GM12878 (cell line): ENCODE data around the gene TMEM91. TPM values are rescaled to one million over a fixed set of nuclear protein-coding genes. Genes with fewer than 3 reads are reported as not detected.

Experiments
- ATAC-seq: fragments of 200-7000 bp; cut with Tn5 transposase; 3 replicates; pipeline ENCODE4 v1.9.1; 2020; ENCODE audit warnings: mild to moderate bottlenecking, moderate library complexity
- BruUV-seq: library from RNA; stranded (reverse); fragments of 400-500 nt; replicated peaks from 2 replicates; lab custom pipeline; 2021; lab: Mats Ljungman, UMichigan
- CTCF ChIA-PET: fragments of 300-600 bp; sonication (Branson Sonifier 250); formaldehyde crosslinking; extraction: SDS; loops from one replicate; lab custom pipeline; 2021; ENCODE audit warnings: inconsistent platforms; lab: Yijun Ruan, JAX
- POLR2A ChIA-PET: fragments of 350-600 bp; formaldehyde crosslinking; extraction: SDS; loops from one replicate; lab custom pipeline; 2021; ENCODE audit warnings: inconsistent platforms; lab: Charles Lee
- RAD21 ChIA-PET: fragments of 300-600 bp; sonication (Branson Sonifier 250); formaldehyde crosslinking; loops from one replicate; lab custom pipeline; 2023; ENCODE audit warnings: antibody characterized with exemption; ENCODE audit not compliant: unreplicated experiment; lab: Charles Lee
- SMC1A ChIA-PET: fragments of 300-600 bp; sonication (Branson Sonifier 250); formaldehyde crosslinking; loops from one replicate; lab custom pipeline; 2023; ENCODE audit not compliant: unreplicated experiment, uncharacterized antibody; lab: Charles Lee
- DNase-seq: peaks from one replicate; pipeline ENCODE4 v3.0.0-alpha.2; 2011; ENCODE audit warnings: low read depth, low spot score
- FAIRE-seq: peaks from 3 replicates; lab custom pipeline; 2011; peaks lifted over from hg19 to GRCh38; lab: Jason Lieb, UNC
- H2AFZ ChIP-seq: 2 replicates; pipeline ENCODE4 v1.6.0; 2011; ENCODE audit warnings: low read depth, low read length, control low read depth; ENCODE audit not compliant: control insufficient read depth
- H3K27ac ChIP-seq: 2 replicates; pipeline ENCODE4 v1.5.1; 2011; ENCODE audit warnings: control low read depth; ENCODE audit not compliant: control insufficient read depth, insufficient read depth
- H3K27me3 ChIP-seq, 2 experiments: replicated peaks in 1 of 2; 2 replicates each; pipeline versions ENCODE4 v1.6.0 to v1.6.1; 2011; ENCODE audit warnings: low read length in 1 of 2; ENCODE audit not compliant: control insufficient read depth in 2 of 2, insufficient read depth in 2 of 2
- H3K36me3 ChIP-seq, 2 experiments: 2 replicates each; pipeline ENCODE4 v1.5.1; 2011; ENCODE audit warnings: low read length in 1 of 2; ENCODE audit not compliant: control insufficient read depth in 2 of 2, insufficient read depth in 2 of 2
- H3K4me1 ChIP-seq: 2 replicates; pipeline ENCODE4 v1.6.1; 2011; ENCODE audit warnings: mild to moderate bottlenecking, low read length, moderate library complexity, mixed read lengths; ENCODE audit not compliant: control insufficient read depth, insufficient read depth
- H3K4me2 ChIP-seq: 2 replicates; pipeline ENCODE4 v1.6.0; 2011; ENCODE audit warnings: control low read depth; ENCODE audit not compliant: control insufficient read depth, insufficient read depth
- H3K4me3 ChIP-seq: fragments of 200-600 bp; sonication (generic); 2 replicates; pipeline ENCODE4 v1.5.1; 2016
- H3K79me2 ChIP-seq: 2 replicates; pipeline ENCODE4 v1.6.0; 2011; ENCODE audit warnings: low read length; ENCODE audit not compliant: control insufficient read depth, insufficient read depth
- H3K9ac ChIP-seq: 2 replicates; pipeline ENCODE4 v1.8.0; 2011; ENCODE audit warnings: low read length, control low read depth, mixed read lengths; ENCODE audit not compliant: control insufficient read depth, insufficient read depth
- H3K9me3 ChIP-seq: replicated peaks from 3 replicates; pipeline ENCODE4 v1.5.1; 2011; ENCODE audit warnings: mild to moderate bottlenecking, low read length; ENCODE audit not compliant: control insufficient read depth, insufficient read depth
- H4K20me1 ChIP-seq: 2 replicates; pipeline ENCODE4 v1.6.0; 2011; ENCODE audit not compliant: control insufficient read depth, insufficient read depth
- BCL11A ChIP-seq: IDR thresholded peaks from 2 replicates; pipeline ENCODE4 v1.6.1; 2011; ENCODE audit warnings: low read depth, low read length
- EED ChIP-seq: sonication (generic); IDR thresholded peaks from 2 replicates; pipeline ENCODE4 v1.6.1; 2016; ENCODE audit warnings: antibody characterized with exemption, low read depth
- MEF2A ChIP-seq: IDR thresholded peaks from 2 replicates; pipeline ENCODE4 v1.6.1; 2011; ENCODE audit warnings: low read depth, mild to moderate bottlenecking, low read length, moderate library complexity; ENCODE audit not compliant: insufficient read depth
- PML ChIP-seq: IDR thresholded peaks from 2 replicates; pipeline ENCODE4 v1.6.1; 2012; ENCODE audit warnings: low read length, inconsistent platforms
- SREBF2 ChIP-seq: IDR thresholded peaks from 2 replicates; pipeline ENCODE4 v1.6.1; 2012; ENCODE audit warnings: mild to moderate bottlenecking, low read length
- TCF12 ChIP-seq: IDR thresholded peaks from 2 replicates; pipeline ENCODE4 v1.6.1; 2011; ENCODE audit warnings: low read depth, mild to moderate bottlenecking, low read length
- TCF7 ChIP-seq: IDR thresholded peaks from 2 replicates; pipeline ENCODE4 v1.6.1; 2014; ENCODE audit warnings: antibody characterized with exemption, borderline replicate concordance
- YBX1 ChIP-seq: fragments of 450-650 bp; IDR thresholded peaks from 2 replicates; pipeline ENCODE4 v1.6.1; 2016; ENCODE audit warnings: antibody characterized with exemption
- YY1 ChIP-seq: IDR thresholded peaks from 2 replicates; pipeline ENCODE4 v1.6.1; 2011; ENCODE audit warnings: low read depth, mild to moderate bottlenecking, low read length
- ZZZ3 ChIP-seq: IDR thresholded peaks from 2 replicates; pipeline ENCODE4 v1.6.1; 2011; ENCODE audit warnings: low read depth; ENCODE audit not compliant: control insufficient read depth, insufficient read length
- WGBS: methylation state at CpG from one replicate; pipeline ENCODE4 v1.1.6; 2016; ENCODE audit warnings: low lambda C conversion rate; ENCODE audit not compliant: insufficient replicate concordance, insufficient coverage; ENCODE audit errors: missing lambda C conversion rate; 5-methylcytosine and 5-hydroxymethylcytosine counted together
- in situ Hi-C: fragments of 300-500 bp; cut with MboI; formaldehyde crosslinking; loops from 9 replicates; pipeline ENCODE4 v1.14.3; 2018; ENCODE audit warnings: mixed read lengths
- intact Hi-C: fragments of 100-400 bp; cut with micrococcal nuclease; formaldehyde crosslinking; loops from one replicate; pipeline ENCODE4 v1.14.2; 2022; ENCODE audit not compliant: unreplicated experiment
- polyA plus RNA-seq, 11 experiments: library from polyadenylated mRNA; depleted of rRNA in 4 of 11; unstranded in 6 of 11; stranded (reverse) in 5 of 11; fragments of >200 nt; fragmentation: Nextera tagmentation in 4 of 11; fragmentation: Illumina TruSeq in 1 of 11; extraction: Ambion mirVana in 4 of 11; extraction: Trizol in 1 of 11; gene quantifications; 1 replicate in 1 of 11; 2 replicates in 10 of 11; pipeline versions ENCODE4 v1.2.1 to v1.2.3, GENCODE V29; 2011 to 2016; ENCODE audit warnings: inconsistent platforms in 2 of 11, missing spikeins in 2 of 11, low read depth in 1 of 11
- total RNA-seq, 4 experiments: library from RNA; depleted of rRNA in 3 of 4; stranded (reverse); fragments of >200 nt in 3 of 4; fragmentation: Illumina TruSeq in 1 of 4; extraction: Trizol in 1 of 4; gene quantifications; 2 replicates each; pipeline versions ENCODE4 v1.2.1 to v1.2.3, GENCODE V29; 2013 to 2021
- TF ChIP-seq, protein P1 (sequence below): fragments of 150-350 bp; IDR thresholded peaks from 2 replicates; pipeline ENCODE4 v1.6.1; 2014; ENCODE audit warnings: mild to moderate bottlenecking, low read depth, low read length

Gene TMEM91
- total and polyA plus RNA-seq, 10 of the 15 experiments (the other 5 are each of a cell fraction or from before 2014, with no cell fraction given) = 1.5 to 5.5 (median 2.7) TPM

DNA sequence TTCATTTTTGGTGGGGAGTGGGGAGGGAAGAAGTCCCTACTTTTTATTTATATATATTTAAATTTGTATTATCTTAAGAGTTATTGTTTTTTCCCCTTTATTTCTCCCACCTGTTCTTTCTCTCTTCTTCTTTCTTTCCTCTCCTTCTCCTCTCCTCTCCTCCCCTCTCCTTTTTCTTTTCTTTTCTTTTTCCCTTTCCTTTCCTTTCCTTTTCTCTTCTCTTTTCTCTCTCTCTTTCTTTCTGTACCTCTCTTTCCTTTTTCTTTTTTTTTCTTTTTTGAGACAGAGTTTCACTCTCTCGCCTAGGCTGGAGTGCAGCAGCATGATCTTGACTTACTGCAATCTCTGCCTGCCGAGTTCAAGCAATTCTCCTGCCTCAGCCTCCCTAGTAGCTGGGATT, 23.2 kb downstream of the TMEM91 start:
- no TSS peak for BruUV-seq

GRCh38 chr19:41401483-41401882, 25.1 kb downstream of the TMEM91 start:
- intact Hi-C loops (no loop called here), in situ Hi-C loops (no loop called here)
- H3K4me1 ChIP-seq = no peaks in the 10 kb centered on the region
- H3K4me3 ChIP-seq = no peak overlapping the region
- H3K27me3 ChIP-seq = no peaks in the 10 kb centered on the region
- DNase-seq (no peak), ATAC-seq (no peak), FAIRE-seq (no peak)
- ChIA-PET RAD21 (no interaction called here), CTCF (interaction anchor here (1.0 kb wide), 1 partner anchor 47 kb away, joined by 3 read pairs; no protein-coding TSS in a partner anchor), POLR2A (interaction anchor here (0.6 kb wide), 1 partner anchor 50 kb away, joined by 3 read pairs; no protein-coding TSS in a partner anchor), SMC1A (no interaction called here)
- no peaks in the 10 kb centered on the region for H3K9me3 ChIP-seq
- 74% methylated on average over 4 of the region's 4 CpGs for WGBS
- H4K20me1 ChIP-seq = no peaks in the 10 kb centered on the region
- peaks cover 30% of the 10 kb centered on the region for H3K79me2 ChIP-seq
- H3K9ac ChIP-seq = no peak overlapping the region
- H3K36me3 ChIP-seq = no peaks in the 10 kb centered on the region; a peak in 1 of 4 replicates
- H3K27ac ChIP-seq = no peak overlapping the region
- BruUV-seq = no TSS peak
- TF ChIP-seq TCF7 (no peak), BCL11A (no peak), SREBF2 (no peak)
- no peak overlapping the region for H3K4me2 ChIP-seq
- no peak overlapping the region for H2AFZ ChIP-seq

More for the DNA sequence above, 23.2 kb downstream of the TMEM91 start:
- DNase-seq = no peak
- H3K79me2 ChIP-seq = peaks cover 44% of the 10 kb centered on the region
- no peak overlapping the region for H2AFZ ChIP-seq
- H4K20me1 ChIP-seq = no peaks in the 10 kb centered on the region
- TF ChIP-seq ZZZ3 (no peak), YBX1 (no peak), YY1 (no peak), MEF2A (no peak), TCF12 (no peak), PML (no peak), EED (no peak)
- TF ChIP-seq, protein P1, sequence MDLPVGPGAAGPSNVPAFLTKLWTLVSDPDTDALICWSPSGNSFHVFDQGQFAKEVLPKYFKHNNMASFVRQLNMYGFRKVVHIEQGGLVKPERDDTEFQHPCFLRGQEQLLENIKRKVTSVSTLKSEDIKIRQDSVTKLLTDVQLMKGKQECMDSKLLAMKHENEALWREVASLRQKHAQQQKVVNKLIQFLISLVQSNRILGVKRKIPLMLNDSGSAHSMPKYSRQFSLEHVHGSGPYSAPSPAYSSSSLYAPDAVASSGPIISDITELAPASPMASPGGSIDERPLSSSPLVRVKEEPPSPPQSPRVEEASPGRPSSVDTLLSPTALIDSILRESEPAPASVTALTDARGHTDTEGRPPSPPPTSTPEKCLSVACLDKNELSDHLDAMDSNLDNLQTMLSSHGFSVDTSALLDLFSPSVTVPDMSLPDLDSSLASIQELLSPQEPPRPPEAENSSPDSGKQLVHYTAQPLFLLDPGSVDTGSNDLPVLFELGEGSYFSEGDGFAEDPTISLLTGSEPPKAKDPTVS = no peak
- ChIA-PET SMC1A (interaction anchor here (1.2 kb wide), 1 partner anchor 32 kb away, joined by 4 read pairs; no protein-coding TSS in a partner anchor), RAD21 (no interaction called here), CTCF (interaction anchor here (0.9 to 1.4 kb wide), 3 partner anchors 9 to 41 kb away, joined by 3 read pairs; no protein-coding TSS in a partner anchor), POLR2A (interaction anchor here (0.6 to 1.4 kb wide), 2 partner anchors 9 to 35 kb away, joined by 4 to 6 read pairs; partner anchors contain the start of gene B9D2)
- H3K27ac ChIP-seq = no peak overlapping the region
- no peak for FAIRE-seq
- intact Hi-C loops (loop anchor here (5.0 kb wide), 1 partner anchor 137 kb away; the partner anchor contains the start of gene HNRNPUL1), in situ Hi-C loops (no loop called here)
- H3K4me2 ChIP-seq = no peak overlapping the region; the same call in 1 of the 2 replicates
- H3K4me3 ChIP-seq = no peak overlapping the region
- WGBS = 50% methylated on average over 2 of the region's 2 CpGs
- no peaks in the 10 kb centered on the region for H3K9me3 ChIP-seq
- no peaks in the 10 kb centered on the region for H3K27me3 ChIP-seq
- peaks cover 8% of the 10 kb centered on the region for H3K4me1 ChIP-seq
- H3K36me3 ChIP-seq = no peaks in the 10 kb centered on the region; a peak in 1 of 4 replicates
- no peak for ATAC-seq
- H3K9ac ChIP-seq = no peak overlapping the region
